Measurements from ENCODE around the gene TAS2R38.

- no peak for TF ChIP-seq POLR2A (IDR thresholded peaks at IDR 0.05)
- TF ChIP-seq CTCF (IDR thresholded peaks at IDR 0.05) = no peak
Observed at GRCh38 chr7:141946796-141947195, 26.8 kb downstream of the TAS2R38 start, which contains the start of gene CLEC5A.

All from prostate gland (tissue), 2 donors.